ENCODE measurements around the gene ACTL7B. TPM values are rescaled to one million over a fixed set of nuclear protein-coding genes. Genes with fewer than 3 reads are reported as not detected.

The ACTL7B gene
- polyA plus RNA-seq, 1 of the 3 experiments (the other 2 are of a cell fraction) = 0.07 TPM

- H3K27me3 ChIP-seq (ENCODE audit: insufficient read depth) = no peaks in the 10 kb centered on the region
- H3K9me2 ChIP-seq = no peaks in the 10 kb centered on the region
- H3K4me1 ChIP-seq (ENCODE audit: control insufficient read depth in 1 of 2, insufficient read depth in 2 of 2, low read depth in 1 of 2, low read length in 1 of 2) = no peaks in the 10 kb centered on the region
- no peaks in the 10 kb centered on the region for H3K79me2 ChIP-seq (ENCODE audit: insufficient read depth)
- no peak for DNase-seq
- WGBS (ENCODE audit: low lambda C conversion rate) = 85% methylated on average over 2 of the region's 2 CpGs
- H3K9ac ChIP-seq = no peak overlapping the region
- no peaks in the 10 kb centered on the region for H4K20me1 ChIP-seq (ENCODE audit: insufficient read depth)
- H3K36me3 ChIP-seq (replicated peaks in 1 of 2; ENCODE audit: control insufficient read depth in 1 of 2, insufficient read depth in 2 of 2, low read length in 1 of 2) = peaks cover 40 to 90% of the 10 kb centered on the region in 2 experiments
- CTCF ChIA-PET = no interaction called here
- H3F3A ChIP-seq (replicated peaks; ENCODE audit: insufficient read depth) = no peaks in the 10 kb centered on the region
- POLR2A ChIA-PET = no interaction called here
- no peak overlapping the region for H3K4me3 ChIP-seq (ENCODE audit: low read depth in 2 of 2, low read length in 1 of 2)
- H3K27ac ChIP-seq (ENCODE audit: low read depth in 2 of 2, low read length in 1 of 2) = no peak overlapping the region
- TF ChIP-seq IRF3 (IDR thresholded peaks at IDR 0.05; ENCODE audit: low read depth, low read length) (no peak), RXRA (IDR thresholded peaks at IDR 0.05; ENCODE audit: borderline replicate concordance, low read depth) (no peak), TCF12 (IDR thresholded peaks at IDR 0.05) (no peak), GATA2 (CRISPR knock-in tag; IDR thresholded peaks at IDR 0.05) (no peak), YY1 (IDR thresholded peaks at IDR 0.05; ENCODE audit: low read depth) (no peak), USF1 (IDR thresholded peaks at IDR 0.05; ENCODE audit: borderline replicate concordance, low read depth) (no peak), USF2 (IDR thresholded peaks at IDR 0.05; ENCODE audit: borderline replicate concordance, low read depth, low read length) (no peak), POLR2AphosphoS5 (IDR thresholded peaks at IDR 0.05; ENCODE audit: low read depth, low read length) (no peak), ELF1 (IDR thresholded peaks at IDR 0.05) (no peak), NRF1 (IDR thresholded peaks at IDR 0.05; ENCODE audit: low read depth, low read length) (no peak), CTCF (IDR thresholded peaks at IDR 0.05) (no peak)
- H3K9me3 ChIP-seq = no peaks in the 10 kb centered on the region
- no peak overlapping the region for H2AFZ ChIP-seq (ENCODE audit: low read depth)
- no peak overlapping the region for H3K4me2 ChIP-seq
These were observed 49.7 kb upstream of the ACTL7B start for GRCh38 chr9:108905494-108905893.

- H3K79me2 ChIP-seq (ENCODE audit: insufficient read depth) = no peaks in the 10 kb centered on the region
- H3K4me2 ChIP-seq = no peak overlapping the region
- H3K9ac ChIP-seq = no peak overlapping the region
- H3K4me1 ChIP-seq (ENCODE audit: control insufficient read depth in 1 of 2, insufficient read depth in 2 of 2, low read depth in 1 of 2, low read length in 1 of 2) = no peaks in the 10 kb centered on the region
- H3K27ac ChIP-seq (ENCODE audit: low read depth in 2 of 2, low read length in 1 of 2) = no peak overlapping the region
- no peaks in the 10 kb centered on the region for H4K20me1 ChIP-seq (ENCODE audit: insufficient read depth)
- H3K9me2 ChIP-seq = no peaks in the 10 kb centered on the region
- ChIA-PET CTCF (no interaction called here), POLR2A (no interaction called here)
- H3K9me3 ChIP-seq = no peaks in the 10 kb centered on the region
- TF ChIP-seq POLR2AphosphoS5 (IDR thresholded peaks at IDR 0.05; ENCODE audit: low read depth, low read length) (no peak), TCF12 (IDR thresholded peaks at IDR 0.05) (no peak), TAF1 (IDR thresholded peaks at IDR 0.05; ENCODE audit: borderline replicate concordance, low read depth, low read length) (no peak), ZBTB33 (IDR thresholded peaks at IDR 0.05; ENCODE audit: borderline replicate concordance, low read depth) (no peak)
- H3K27me3 ChIP-seq (ENCODE audit: insufficient read depth) = no peaks in the 10 kb centered on the region
- H3K4me3 ChIP-seq (ENCODE audit: low read depth in 2 of 2, low read length in 1 of 2) = no peak overlapping the region
- 91% methylated on average over 3 of the region's 3 CpGs for WGBS (ENCODE audit: low lambda C conversion rate)
- DNase-seq = no peak
- H2AFZ ChIP-seq (ENCODE audit: low read depth) = no peak overlapping the region
- H3F3A ChIP-seq (replicated peaks; ENCODE audit: insufficient read depth) = no peaks in the 10 kb centered on the region
- H3K36me3 ChIP-seq (replicated peaks in 1 of 2; ENCODE audit: control insufficient read depth in 1 of 2, insufficient read depth in 2 of 2, low read length in 1 of 2) = peaks cover 48 to 90% of the 10 kb centered on the region in 2 experiments
These were observed 48.4 kb upstream of the ACTL7B start for GRCh38 chr9:108904161-108904560.
